Lung (tissue), 12 donors: ENCODE results near the gene HIC1. TPM values are rescaled to one million over a fixed set of nuclear protein-coding genes. Genes with fewer than 3 reads are reported as not detected.

Source experiments
- ATAC-seq: fragments of 200-7000 bp; cut with Tn5 transposase; one replicate; pipeline ENCODE4 v1.9.1; 2020; ENCODE audit warnings: moderate number of reproducible peaks; ENCODE audit not compliant: insufficient read depth, low FRiP score
- DNase-seq, 3 donors: peaks; one replicate each; pipeline ENCODE4 v3.0.0-alpha.2; 2013 to 2017
- H3K27ac ChIP-seq, 2 donors: one replicate each; pipeline ENCODE4 v1.5.1; 2013; ENCODE audit warnings: mild to moderate bottlenecking in 2 of 2, moderate library complexity in 2 of 2, control low read depth in 1 of 2, inconsistent platforms in 1 of 2, low read depth in 1 of 2, low read length in 1 of 2
- H3K27me3 ChIP-seq, 3 donors: one replicate each; pipeline ENCODE4 v1.5.1; 2013; ENCODE audit warnings: low read length in 2 of 3; ENCODE audit not compliant: control insufficient read depth in 3 of 3, insufficient read depth in 3 of 3
- H3K36me3 ChIP-seq, 4 donors: one replicate each; pipeline ENCODE4 v1.5.1; 2013; ENCODE audit warnings: low read length in 4 of 4, mild to moderate bottlenecking in 1 of 4, moderate library complexity in 1 of 4; ENCODE audit not compliant: control insufficient read depth in 4 of 4, insufficient read depth in 4 of 4
- H3K4me1 ChIP-seq, 5 donors: one replicate each; pipeline ENCODE4 v1.5.1; 2013; ENCODE audit warnings: low read length in 5 of 5, mild to moderate bottlenecking in 2 of 5, moderate library complexity in 1 of 5; ENCODE audit not compliant: control insufficient read depth in 5 of 5, insufficient read depth in 5 of 5
- H3K4me3 ChIP-seq: one replicate; pipeline ENCODE4 v1.5.1; 2013; ENCODE audit warnings: mild to moderate bottlenecking, control low read depth, moderate library complexity
- H3K9ac ChIP-seq, 2 donors: one replicate each; pipeline ENCODE4 v1.5.1; 2013; ENCODE audit warnings: low read length in 2 of 2, control low read depth in 1 of 2; ENCODE audit not compliant: insufficient read depth in 1 of 2
- H3K9me3 ChIP-seq, 4 donors: one replicate each; pipeline ENCODE4 v1.5.1; 2013; ENCODE audit warnings: low read length in 3 of 4, mild to moderate bottlenecking in 1 of 4, moderate library complexity in 1 of 4; ENCODE audit not compliant: control insufficient read depth in 4 of 4, insufficient read depth in 3 of 4
- CTCF ChIP-seq: IDR thresholded peaks from 2 replicates; pipeline ENCODE4 v1.5.1; 2012; ENCODE audit warnings: mild to moderate bottlenecking; ENCODE audit errors: control extremely low read depth, extremely low read depth
- WGBS, 2 donors: extraction: QIAGEN DNeasy Blood & Tissue Kit; methylation state at CpG; one replicate each; pipeline ENCODE4 v1.1.7; 2013; 5-methylcytosine and 5-hydroxymethylcytosine counted together
- polyA plus RNA-seq, 2 donors: library from polyadenylated mRNA; stranded (reverse); fragments of 200-250 nt; gene quantifications; one replicate each; pipeline ENCODE4 v1.2.1, GENCODE V29; 2013
- total RNA-seq, 2 donors: library from RNA; depleted of rRNA in 1 of 2; stranded (reverse); fragments of >200 nt in 1 of 2; gene quantifications; one replicate each; pipeline ENCODE4 v1.2.1, GENCODE V29; 2014 to 2021
- donor health status: control.
- donor health status: control.
- donor health status: Bipolar disorder and iron deficiency.
- donor health status: healthy.
- donor health status: DM: yes; HTN: yes; CAD: no.

The HIC1 gene
- total and polyA plus RNA-seq, 4 donors, result 5.5 to 34.8 (median 21.6) TPM

- Histone ChIP-seq H3K27ac (no peak overlapping the region), H3K9ac (no peak overlapping the region), H3K36me3 (peaks cover 0 to 3% (median 0%) of the 10 kb centered on the region in 4 donors), H3K4me3 (no peak overlapping the region), H3K4me1 (peaks cover 15 to 39% (median 22%) of the 10 kb centered on the region in 5 donors), H3K27me3 (no peaks in the 10 kb centered on the region), H3K9me3 (no peaks in the 10 kb centered on the region)
- DNase-seq, result no peak
- WGBS, 2 donors, result 92 to 94% methylated on average over 9 of the region's 9 CpGs
- no peak for ATAC-seq
- no peak for TF ChIP-seq CTCF
These were observed 48.3 kb downstream of the HIC1 start for GRCh38 chr17:2102931-2103809.

GRCh38 chr17:2105663-2106062 is 50.8 kb downstream of the HIC1 start:
- no peak for TF ChIP-seq CTCF
- Histone ChIP-seq H3K36me3 (peaks cover 0 to 3% (median 0%) of the 10 kb centered on the region in 4 donors), H3K27ac (no peak overlapping the region), H3K27me3 (no peaks in the 10 kb centered on the region), H3K4me1 (peaks cover 14 to 55% (median 31%) of the 10 kb centered on the region in 5 donors), H3K9ac (no peak overlapping the region), H3K4me3 (no peak overlapping the region), H3K9me3 (no peaks in the 10 kb centered on the region)
- ATAC-seq (no peak), DNase-seq (no peak)
- WGBS, 2 donors, result 80 to 90% methylated on average over 1 of the region's 1 CpG

- 67 to 72% methylated on average over 11 of the region's 11 CpGs for WGBS, 2 donors
- TF ChIP-seq CTCF, result no peak
- Histone ChIP-seq H3K9ac (peak overlapping the region in 1 of 2 donors; percentile 46), H3K4me3 (no peak overlapping the region), H3K36me3 (peaks cover 0 to 3% (median 0%) of the 10 kb centered on the region in 4 donors), H3K4me1 (peaks cover 13 to 63% (median 38%) of the 10 kb centered on the region in 5 donors), H3K27ac (peak overlapping the region; percentile 15 to 41), H3K27me3 (no peaks in the 10 kb centered on the region), H3K9me3 (no peaks in the 10 kb centered on the region)
- no peak for ATAC-seq
- no peak for DNase-seq
These were observed 51.5 kb downstream of the HIC1 start for GRCh38 chr17:2106308-2106955.
